OCI-LY7 (cell line): ENCODE results near the gene NSD1. TPM values are rescaled to one million over a fixed set of nuclear protein-coding genes. Genes with fewer than 3 reads are reported as not detected.
A peak's percentile ranks its signal among the peaks of the same experiment; 100 is the strongest.

Source experiments
- BruUV-seq: library from RNA; stranded (reverse); fragments of 400-500 nt; replicated peaks from 2 replicates; lab custom pipeline; 2021; lab: Mats Ljungman, UMichigan
- CTCF ChIA-PET: fragments of 300-600 bp; sonication (Branson Sonifier 250); formaldehyde crosslinking; loops from one replicate; lab custom pipeline; 2022; ENCODE audit warnings: antibody characterized with exemption; ENCODE audit not compliant: unreplicated experiment; lab: Charles Lee
- POLR2A ChIA-PET: fragments of 300-600 bp; sonication (Branson Sonifier 250); formaldehyde crosslinking; loops from one replicate; lab custom pipeline; 2022; ENCODE audit warnings: antibody characterized with exemption; lab: Charles Lee
- DNase-seq: peaks from one replicate; pipeline ENCODE4 v3.0.0-alpha.2; 2015; ENCODE audit warnings: low spot score
- H2AFZ ChIP-seq: fragments of 200-600 bp; sonication (generic), shearing (Covaris generic); 2 replicates; pipeline ENCODE4 v1.6.1; 2014; ENCODE audit warnings: mild to moderate bottlenecking, antibody characterized with exemption, low read length, moderate library complexity
- H3K27ac ChIP-seq: fragments of 200-600 bp; sonication (generic); 2 replicates; pipeline ENCODE4 v1.5.1; 2014; ENCODE audit warnings: mixed run types, low read depth, mild to moderate bottlenecking, moderate library complexity, low read length, inconsistent platforms; ENCODE audit not compliant: poor library complexity, severe bottlenecking
- H3K36me3 ChIP-seq: fragments of 200-600 bp; sonication (generic); 2 replicates; pipeline ENCODE4 v1.6.1; 2014; ENCODE audit warnings: mild to moderate bottlenecking, antibody characterized with exemption, low read length, moderate library complexity, mixed read lengths; ENCODE audit not compliant: insufficient read depth
- H3K4me1 ChIP-seq: fragments of 200-600 bp; sonication (generic); 2 replicates; pipeline ENCODE4 v1.5.1; 2014; ENCODE audit warnings: mild to moderate bottlenecking, low read length; ENCODE audit not compliant: insufficient read depth, poor library complexity, severe bottlenecking
- H3K4me2 ChIP-seq: fragments of 200-600 bp; sonication (generic); 2 replicates; pipeline ENCODE4 v1.6.1; 2014; ENCODE audit warnings: mild to moderate bottlenecking, low read length
- H3K4me3 ChIP-seq: fragments of 200-600 bp; sonication (generic); 2 replicates; pipeline ENCODE4 v1.5.1; 2014; ENCODE audit warnings: mild to moderate bottlenecking, low read depth, low read length; ENCODE audit not compliant: poor library complexity, severe bottlenecking
- H3K79me2 ChIP-seq: fragments of 200-600 bp; sonication (generic); 2 replicates; pipeline ENCODE4 v1.6.1; 2016; ENCODE audit warnings: low read depth, mild to moderate bottlenecking, low read length, moderate library complexity, mixed read lengths; ENCODE audit not compliant: insufficient read depth
- H3K9me2 ChIP-seq: fragments of 200-600 bp; sonication (generic); 2 replicates; pipeline ENCODE4 v1.6.1; 2016; ENCODE audit warnings: mild to moderate bottlenecking, low read length, mixed read lengths; ENCODE audit not compliant: insufficient read depth
- H3K9me3 ChIP-seq: fragments of 200-600 bp; sonication (generic); 2 replicates; pipeline ENCODE4 v1.6.1; 2014; ENCODE audit warnings: mild to moderate bottlenecking, mixed run types, low read length, mixed read lengths
- H4K20me1 ChIP-seq: fragments of 200-600 bp; sonication (generic); 2 replicates; pipeline ENCODE4 v1.6.1; 2014; ENCODE audit warnings: mild to moderate bottlenecking, antibody characterized with exemption, low read length, moderate library complexity, mixed read lengths; ENCODE audit not compliant: insufficient read depth
- EZH2phosphoT487 ChIP-seq: fragments of 200-600 bp; sonication (generic); IDR thresholded peaks from 2 replicates; pipeline ENCODE4 v1.6.1; 2018; ENCODE audit warnings: low read depth, borderline replicate concordance, mild to moderate bottlenecking, mixed run types, antibody characterized with exemption, low read length, moderate library complexity, mixed read lengths
- intact Hi-C: fragments of 100-400 bp; cut with micrococcal nuclease; formaldehyde crosslinking; loops from one replicate; pipeline ENCODE4 v1.10.0; 2022; ENCODE audit not compliant: unreplicated experiment
- total RNA-seq, 2 experiments: library from RNA; depleted of rRNA in 1 of 2; stranded (reverse); fragments of >200 nt in 1 of 2; shearing (Covaris generic) in 1 of 2; gene quantifications; 2 replicates each; pipeline ENCODE4 v1.2.3, GENCODE V29; 2014 to 2022
- TF ChIP-seq, protein P1 (sequence below): fragments of 200-600 bp; sonication (generic); conservative IDR thresholded peaks from 2 replicates; pipeline ENCODE4 v1.5.1; 2014; ENCODE audit warnings: mild to moderate bottlenecking, antibody characterized with exemption, low read length, moderate library complexity, mixed read lengths

Gene NSD1
- total RNA-seq, 2 experiments from 2014 or later = 64.3 to 142 TPM

GRCh38 chr5:177204281-177204680 lies 70.7 kb downstream of the NSD1 start:
- H2AFZ ChIP-seq = no peak overlapping the region
- peaks cover 13% of the 10 kb centered on the region; the same call in 1 of the 2 replicates for H3K79me2 ChIP-seq
- BruUV-seq = TSS peak; percentile 30
- no peaks in the 10 kb centered on the region for H3K9me2 ChIP-seq
- H3K4me3 ChIP-seq = no peak overlapping the region
- no peak for TF ChIP-seq EZH2phosphoT487
- TF ChIP-seq, protein P1, sequence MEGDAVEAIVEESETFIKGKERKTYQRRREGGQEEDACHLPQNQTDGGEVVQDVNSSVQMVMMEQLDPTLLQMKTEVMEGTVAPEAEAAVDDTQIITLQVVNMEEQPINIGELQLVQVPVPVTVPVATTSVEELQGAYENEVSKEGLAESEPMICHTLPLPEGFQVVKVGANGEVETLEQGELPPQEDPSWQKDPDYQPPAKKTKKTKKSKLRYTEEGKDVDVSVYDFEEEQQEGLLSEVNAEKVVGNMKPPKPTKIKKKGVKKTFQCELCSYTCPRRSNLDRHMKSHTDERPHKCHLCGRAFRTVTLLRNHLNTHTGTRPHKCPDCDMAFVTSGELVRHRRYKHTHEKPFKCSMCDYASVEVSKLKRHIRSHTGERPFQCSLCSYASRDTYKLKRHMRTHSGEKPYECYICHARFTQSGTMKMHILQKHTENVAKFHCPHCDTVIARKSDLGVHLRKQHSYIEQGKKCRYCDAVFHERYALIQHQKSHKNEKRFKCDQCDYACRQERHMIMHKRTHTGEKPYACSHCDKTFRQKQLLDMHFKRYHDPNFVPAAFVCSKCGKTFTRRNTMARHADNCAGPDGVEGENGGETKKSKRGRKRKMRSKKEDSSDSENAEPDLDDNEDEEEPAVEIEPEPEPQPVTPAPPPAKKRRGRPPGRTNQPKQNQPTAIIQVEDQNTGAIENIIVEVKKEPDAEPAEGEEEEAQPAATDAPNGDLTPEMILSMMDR = no peak
- no peak overlapping the region for H3K4me2 ChIP-seq
- intact Hi-C loops = no loop called here
- peaks cover 90% of the 10 kb centered on the region for H3K36me3 ChIP-seq
- H4K20me1 ChIP-seq = no peaks in the 10 kb centered on the region
- H3K9me3 ChIP-seq = no peaks in the 10 kb centered on the region
- H3K27ac ChIP-seq = no peak overlapping the region
- no peak for DNase-seq
- CTCF ChIA-PET = no interaction called here
- POLR2A ChIA-PET = interaction anchor here (1.4 kb wide), 1 partner anchor 18 kb away, joined by 4 read pairs; no protein-coding TSS in a partner anchor
- peaks cover 5% of the 10 kb centered on the region for H3K4me1 ChIP-seq

GRCh38 chr5:177209610-177210009 lies 76.0 kb downstream of the NSD1 start:
- H3K36me3 ChIP-seq = peaks cover 89% of the 10 kb centered on the region
- H4K20me1 ChIP-seq = no peaks in the 10 kb centered on the region
- DNase-seq = no peak
- intact Hi-C loops = no loop called here
- TF ChIP-seq EZH2phosphoT487 = no peak
- TF ChIP-seq, protein P1 = no peak
- ChIA-PET POLR2A (interaction anchor here (0.6 kb wide), 1 partner anchor 109 kb away, joined by 3 read pairs; no protein-coding TSS in a partner anchor), CTCF (no interaction called here)
- no peak overlapping the region for H3K27ac ChIP-seq
- H3K4me1 ChIP-seq = no peaks in the 10 kb centered on the region
- no peaks in the 10 kb centered on the region for H3K9me3 ChIP-seq
- H2AFZ ChIP-seq = no peak overlapping the region
- H3K4me2 ChIP-seq = no peak overlapping the region
- no TSS peak for BruUV-seq
- no peaks in the 10 kb centered on the region for H3K9me2 ChIP-seq
- no peak overlapping the region for H3K4me3 ChIP-seq
- no peaks in the 10 kb centered on the region for H3K79me2 ChIP-seq

- Histone ChIP-seq H2AFZ (no peak overlapping the region), H3K27ac (no peak overlapping the region), H3K9me3 (no peaks in the 10 kb centered on the region), H3K9me2 (no peaks in the 10 kb centered on the region), H3K4me3 (no peak overlapping the region), H3K4me2 (no peak overlapping the region), H4K20me1 (no peaks in the 10 kb centered on the region), H3K79me2 (peaks cover 25% of the 10 kb centered on the region; the same call in 1 of the 2 replicates), H3K36me3 (peaks cover 83% of the 10 kb centered on the region), H3K4me1 (no peaks in the 10 kb centered on the region)
- intact Hi-C loops = no loop called here
- ChIA-PET POLR2A (no interaction called here), CTCF (no interaction called here)
- no TSS peak for BruUV-seq
- TF ChIP-seq, protein P1 = no peak
- TF ChIP-seq EZH2phosphoT487 = no peak
- no peak for DNase-seq
Measured at GRCh38 chr5:177212242-177212641, 78.7 kb downstream of the NSD1 start.
